ENCODE data around the gene SPAG5.

DNA sequence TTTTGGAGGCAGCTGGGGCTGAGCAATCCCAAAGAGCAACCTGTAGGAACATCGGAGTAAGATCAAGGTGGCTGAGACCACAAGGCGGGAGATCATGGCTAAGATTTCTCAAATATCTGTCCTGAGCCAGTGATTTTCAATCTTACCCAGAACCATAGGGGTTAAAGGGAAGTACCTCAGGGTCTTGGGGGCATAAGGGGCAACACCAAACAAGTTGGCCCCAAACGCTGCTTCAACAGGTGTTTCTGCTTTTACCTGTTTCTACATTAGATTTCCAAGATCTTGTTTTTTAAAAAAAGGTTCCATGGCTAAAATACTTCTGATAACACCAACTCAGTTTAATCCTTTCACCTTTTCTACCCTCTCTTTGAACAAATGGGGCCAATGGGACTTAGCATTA, 43.8 kb downstream of the SPAG5 start:
- TF ChIP-seq, protein P1, sequence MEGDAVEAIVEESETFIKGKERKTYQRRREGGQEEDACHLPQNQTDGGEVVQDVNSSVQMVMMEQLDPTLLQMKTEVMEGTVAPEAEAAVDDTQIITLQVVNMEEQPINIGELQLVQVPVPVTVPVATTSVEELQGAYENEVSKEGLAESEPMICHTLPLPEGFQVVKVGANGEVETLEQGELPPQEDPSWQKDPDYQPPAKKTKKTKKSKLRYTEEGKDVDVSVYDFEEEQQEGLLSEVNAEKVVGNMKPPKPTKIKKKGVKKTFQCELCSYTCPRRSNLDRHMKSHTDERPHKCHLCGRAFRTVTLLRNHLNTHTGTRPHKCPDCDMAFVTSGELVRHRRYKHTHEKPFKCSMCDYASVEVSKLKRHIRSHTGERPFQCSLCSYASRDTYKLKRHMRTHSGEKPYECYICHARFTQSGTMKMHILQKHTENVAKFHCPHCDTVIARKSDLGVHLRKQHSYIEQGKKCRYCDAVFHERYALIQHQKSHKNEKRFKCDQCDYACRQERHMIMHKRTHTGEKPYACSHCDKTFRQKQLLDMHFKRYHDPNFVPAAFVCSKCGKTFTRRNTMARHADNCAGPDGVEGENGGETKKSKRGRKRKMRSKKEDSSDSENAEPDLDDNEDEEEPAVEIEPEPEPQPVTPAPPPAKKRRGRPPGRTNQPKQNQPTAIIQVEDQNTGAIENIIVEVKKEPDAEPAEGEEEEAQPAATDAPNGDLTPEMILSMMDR (IDR thresholded peaks at IDR 0.05) = no peak
- TF ChIP-seq EP300 (IDR thresholded peaks at IDR 0.05; ENCODE audit: low read depth) = no peak
